Embryonic facial prominence (tissue), 1 donor: Measurements from ENCODE around the gene TECTA.
"Not testable (repeated sequence)": the region's sequence is repeated elsewhere in the genome, so short reads cannot be mapped to it uniquely, and the experiment has no call there.

ENCODE experiments used
- DNase-seq: peaks from one replicate; pipeline ENCODE4 v3.0.0-alpha.2; 2016; ENCODE audit errors: extremely low spot score

TECTA gene

GRCh38 chr11:121235057-121235456, 134.0 kb downstream of the TECTA start:
- no peak for DNase-seq

GRCh38 chr11:121236115-121237001, 135.3 kb downstream of the TECTA start:
- no peak for DNase-seq

DNA sequence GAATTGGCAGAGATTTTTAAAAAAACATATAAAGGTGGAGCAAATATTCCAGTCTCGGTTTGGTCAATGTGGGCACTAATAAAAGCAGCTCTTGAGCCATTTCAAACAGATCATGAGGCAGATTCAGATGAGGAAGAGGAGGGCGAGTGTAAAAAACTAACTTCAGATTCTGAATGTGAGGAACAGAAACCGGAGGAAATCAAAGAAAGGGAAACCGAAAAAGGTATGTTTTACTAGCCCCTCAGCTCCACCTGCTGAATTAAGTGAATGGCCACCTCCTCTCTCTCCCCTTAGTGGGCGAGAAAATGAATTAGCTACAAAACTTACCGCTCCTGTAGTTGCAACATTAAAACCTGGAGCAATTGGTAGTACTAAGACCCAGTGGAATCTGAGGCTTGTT, 136.2 kb downstream of the TECTA start:
- DNase-seq = not testable (repeated sequence)

GRCh38 chr11:121237686-121238658, 136.9 kb downstream of the TECTA start:
- no peak for DNase-seq

GRCh38 chr11:121238956-121239355, 137.9 kb downstream of the TECTA start:
- DNase-seq = no peak

DNA sequence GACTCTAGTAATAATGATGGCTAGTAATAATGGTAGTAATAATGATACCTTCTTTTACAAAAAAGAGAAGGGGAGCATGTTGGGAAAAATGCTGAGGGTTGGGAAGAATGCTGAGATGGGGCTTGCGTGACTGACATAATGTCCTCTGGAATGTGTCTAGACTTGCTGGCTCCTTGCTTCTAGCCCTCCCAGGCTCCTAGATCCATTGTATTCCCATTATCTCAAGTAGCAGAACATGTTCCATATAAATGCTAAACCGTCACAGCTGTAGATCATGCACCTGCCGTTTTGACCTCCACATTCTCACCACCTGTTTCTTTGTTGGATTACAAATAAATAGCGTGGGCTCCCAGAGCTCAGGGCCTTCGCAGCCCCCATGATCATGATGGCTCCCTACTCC, 139.0 kb downstream of the TECTA start:
- not testable (repeated sequence) for DNase-seq

DNA sequence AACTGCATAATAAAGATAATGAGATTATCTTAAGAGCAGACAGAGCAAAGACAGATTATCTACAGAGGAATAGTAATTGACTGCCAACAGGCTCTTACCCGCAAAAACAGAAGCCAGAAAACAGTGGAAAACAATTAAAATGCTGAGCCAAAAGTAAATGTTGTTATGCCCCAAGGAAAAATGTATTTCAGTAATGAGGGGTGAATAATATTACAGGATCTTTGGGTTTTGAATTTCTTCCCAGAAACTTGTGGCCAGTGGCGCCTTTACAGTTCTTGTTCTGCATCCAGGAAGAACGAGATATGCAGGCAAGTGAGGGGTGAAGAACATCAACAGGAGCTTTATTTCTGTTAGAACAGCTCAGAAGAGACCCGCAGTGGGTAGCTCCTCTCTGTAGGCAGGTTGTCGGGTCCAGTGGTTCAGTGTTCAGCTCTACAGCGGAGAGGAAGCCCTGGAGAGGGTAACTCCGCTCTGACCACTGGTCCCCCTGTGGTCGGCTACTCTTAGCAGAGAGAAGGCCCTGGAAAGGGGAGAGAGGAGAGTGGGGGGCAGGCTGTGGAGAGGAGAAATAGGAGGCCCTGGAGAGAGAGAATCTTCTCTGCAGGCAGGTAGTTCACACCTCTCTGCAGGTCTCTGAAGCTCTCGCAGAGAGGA, 139.7 kb downstream of the TECTA start:
- no peak for DNase-seq
